T-helper 17 cell (primary cell): ENCODE data around the gene LIMS2. TPM values are rescaled to one million over a fixed set of nuclear protein-coding genes. Genes with fewer than 3 reads are reported as not detected.

Experiments used
- ATAC-seq: fragments of 150-1000 bp; cut with Tn5 transposase; 2 replicates; pipeline ENCODE4 v1.10.0; 2021; ENCODE audit warnings: mild to moderate bottlenecking, moderate library complexity
- DNase-seq, 3 donors: peaks; one replicate each; pipeline versions ENCODE4 v3.0.0 to v3.0.0-alpha.2; 2020 to 2021
- H3K9me3 ChIP-seq: one replicate; pipeline ENCODE4 v1.7.0; 2013; ENCODE audit warnings: low read length, mild to moderate bottlenecking; ENCODE audit not compliant: control insufficient read depth, poor library complexity, severe bottlenecking
- H3K27ac Mint-ChIP-seq: one replicate; pipeline ENCODE4 v1.8.0; 2022; ENCODE audit warnings: mild to moderate bottlenecking, moderate library complexity, mixed read lengths
- H3K27me3 Mint-ChIP-seq: one replicate; pipeline ENCODE4 v1.8.0; 2022; ENCODE audit warnings: mixed read lengths
- H3K36me3 Mint-ChIP-seq: one replicate; pipeline ENCODE4 v1.8.0; 2022; ENCODE audit warnings: low read depth, mixed read lengths
- H3K4me1 Mint-ChIP-seq: one replicate; pipeline ENCODE4 v1.8.0; 2022; ENCODE audit warnings: mild to moderate bottlenecking, mixed read lengths
- H3K4me3 Mint-ChIP-seq: one replicate; pipeline ENCODE4 v1.8.0; 2022; ENCODE audit warnings: mild to moderate bottlenecking, moderate library complexity, mixed read lengths
- total RNA-seq, 4 donors: library from RNA in 2 of 4; stranded (reverse) in 2 of 4; gene quantifications; one replicate each; pipeline ENCODE4 v1.2.3 and lab custom pipeline; 2022 to 2026

LIMS2 gene
- total RNA-seq, 2 donors from 2014 or later: 2.9 to 7.7 TPM

DNA sequence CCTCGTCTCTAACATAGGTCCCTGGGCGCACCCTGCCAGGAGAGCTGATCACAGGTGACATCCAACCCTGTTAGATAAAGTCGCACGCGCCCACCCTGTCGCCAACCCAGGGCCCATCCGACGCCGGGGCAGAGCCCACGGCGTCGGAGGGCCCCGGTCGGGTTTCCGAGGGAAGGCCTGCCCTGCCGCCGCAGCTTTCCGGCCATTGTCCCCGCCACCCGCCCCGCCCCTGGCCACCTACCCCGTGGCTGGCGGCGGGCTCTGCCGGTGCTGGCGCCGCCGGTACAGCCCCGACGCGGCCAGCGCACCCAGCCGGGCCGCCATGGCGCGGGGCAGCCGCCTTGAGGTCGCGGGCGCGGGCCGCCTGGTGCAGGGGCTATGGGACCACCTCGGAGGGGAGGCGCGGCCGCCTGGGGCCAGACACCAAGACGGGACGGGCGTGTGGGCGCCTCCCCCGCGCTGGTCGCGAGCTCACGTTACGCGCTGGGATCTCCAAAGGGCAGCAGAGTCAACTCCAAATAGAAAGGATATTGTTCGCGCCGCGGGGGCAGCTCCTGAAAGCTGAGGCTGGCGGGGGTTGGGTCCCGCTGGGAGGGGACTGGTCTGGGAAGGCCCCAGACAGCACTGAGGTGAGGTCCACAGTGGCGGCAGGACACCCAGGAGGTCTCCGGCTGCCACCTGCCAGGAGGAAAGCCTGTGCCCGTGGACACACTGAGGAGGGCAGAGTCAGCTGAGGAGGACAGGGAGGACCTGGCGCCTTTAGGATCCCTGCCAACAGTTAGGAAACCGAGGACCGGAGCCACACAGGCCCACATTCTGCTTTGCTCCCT, 11.1 kb downstream of the LIMS2 start:
- Mint-ChIP-seq H3K27me3 (peaks cover 71% of the 10 kb centered on the region), H3K36me3 (no peaks in the 10 kb centered on the region)

DNA sequence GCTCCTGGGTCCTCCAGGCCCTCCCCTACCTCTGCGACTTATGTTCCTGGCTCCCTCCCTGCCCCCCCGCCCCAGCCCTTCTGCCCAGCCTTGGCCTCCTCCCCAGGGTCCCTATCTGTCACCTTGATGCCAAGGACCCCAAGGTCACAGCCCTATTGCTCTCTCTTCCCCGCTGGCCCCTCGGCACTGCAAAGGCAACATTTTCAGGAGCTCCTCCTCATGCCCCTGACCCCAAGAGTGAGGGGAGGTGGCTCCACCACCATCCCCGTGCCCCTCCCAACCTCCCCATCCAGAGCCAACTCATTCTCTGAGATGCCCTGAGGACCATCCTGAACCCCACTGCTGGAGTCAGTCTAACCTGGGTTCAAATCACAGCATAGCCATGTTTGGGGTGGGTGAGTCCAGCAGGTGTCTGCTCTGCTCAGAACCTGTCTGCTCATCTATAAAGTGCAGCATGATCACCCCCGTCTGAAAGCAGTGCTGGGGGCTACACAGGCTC, 11.7 kb downstream of the LIMS2 start:
- ATAC-seq (no peak), DNase-seq (no peak)
- Mint-ChIP-seq H3K36me3 (no peaks in the 10 kb centered on the region), H3K27me3 (peaks cover 71% of the 10 kb centered on the region), H3K4me1 (no peaks in the 10 kb centered on the region), H3K27ac (no peak overlapping the region), H3K4me3 (no peak overlapping the region)
- no peaks in the 10 kb centered on the region for H3K9me3 ChIP-seq

More for the DNA sequence above, 11.1 kb downstream of the LIMS2 start:
- Mint-ChIP-seq H3K4me1 (no peaks in the 10 kb centered on the region), H3K27ac (no peak overlapping the region), H3K4me3 (no peak overlapping the region)
- DNase-seq (peak in 1 of 3 donors; percentile 6), ATAC-seq (no peak)
- H3K9me3 ChIP-seq: no peaks in the 10 kb centered on the region

DNA sequence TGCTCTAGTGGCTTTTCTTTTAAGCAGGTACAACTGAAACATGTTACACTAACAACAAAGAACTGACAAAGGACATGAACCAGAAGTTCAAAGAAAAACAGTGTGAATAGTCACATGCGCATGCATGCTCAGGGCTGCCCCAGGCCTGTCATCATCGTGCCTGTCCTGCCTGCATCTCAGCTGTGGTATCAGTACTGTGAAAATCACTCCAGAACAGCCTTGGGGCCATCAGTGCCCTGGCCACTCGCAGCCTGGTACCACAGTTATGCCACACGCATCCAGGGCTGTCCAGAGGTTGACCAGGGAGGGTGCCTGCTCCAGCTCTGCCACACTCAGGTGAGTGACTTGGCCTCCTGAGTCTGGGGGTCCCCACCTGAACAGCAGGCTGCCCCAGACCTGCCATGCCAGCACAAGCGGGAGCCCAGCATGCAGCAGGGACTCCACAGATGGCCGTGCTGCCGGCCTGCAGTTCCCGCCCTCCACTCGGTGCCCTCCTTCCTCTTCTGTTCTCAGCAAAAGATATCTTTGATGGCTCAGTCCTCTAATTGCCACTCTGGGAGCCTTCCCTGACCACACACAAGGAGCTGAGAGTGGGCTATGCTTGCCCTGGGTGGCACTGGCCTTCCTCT, 12.3 kb downstream of the LIMS2 start:
- Mint-ChIP-seq H3K36me3 (no peaks in the 10 kb centered on the region), H3K4me1 (no peaks in the 10 kb centered on the region), H3K27ac (no peak overlapping the region), H3K4me3 (no peak overlapping the region), H3K27me3 (peaks cover 72% of the 10 kb centered on the region)
- ATAC-seq (no peak), DNase-seq (peak in 1 of 3 donors; percentile 6)
- no peaks in the 10 kb centered on the region for H3K9me3 ChIP-seq

DNA sequence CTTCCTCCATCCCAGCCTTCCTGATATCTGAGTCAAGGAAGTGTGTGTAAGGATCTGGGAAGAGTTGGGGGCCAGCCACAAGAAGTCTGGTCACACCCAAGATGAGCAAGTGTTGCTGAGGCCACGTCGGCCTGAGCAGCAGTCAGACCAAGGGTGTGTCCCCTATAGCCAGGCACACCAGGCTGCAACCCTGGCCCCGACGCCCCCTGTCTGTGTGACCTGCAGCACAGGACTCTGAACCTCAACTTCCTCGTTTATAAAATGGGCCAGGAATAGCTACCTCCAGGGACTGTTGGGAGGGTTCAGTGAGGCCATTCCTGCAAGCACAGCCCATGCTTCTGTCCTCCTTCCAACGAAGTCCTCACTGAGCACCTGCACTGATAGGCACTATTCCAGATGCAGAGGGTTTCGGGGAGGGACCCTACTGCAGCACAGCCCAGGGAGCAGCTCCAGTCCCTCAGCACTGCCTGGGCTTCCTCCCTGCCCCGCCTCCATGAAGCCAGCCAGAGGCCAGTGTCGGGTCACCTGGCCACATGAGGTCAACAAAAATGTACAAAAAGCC, 13.3 kb downstream of the LIMS2 start:
- Mint-ChIP-seq H3K36me3 (no peaks in the 10 kb centered on the region), H3K4me3 (no peak overlapping the region), H3K27ac (no peak overlapping the region), H3K27me3 (peaks cover 78% of the 10 kb centered on the region), H3K4me1 (no peaks in the 10 kb centered on the region)
- no peaks in the 10 kb centered on the region for H3K9me3 ChIP-seq
- DNase-seq (peak in 1 of 3 donors; percentile 7), ATAC-seq (no peak)

DNA sequence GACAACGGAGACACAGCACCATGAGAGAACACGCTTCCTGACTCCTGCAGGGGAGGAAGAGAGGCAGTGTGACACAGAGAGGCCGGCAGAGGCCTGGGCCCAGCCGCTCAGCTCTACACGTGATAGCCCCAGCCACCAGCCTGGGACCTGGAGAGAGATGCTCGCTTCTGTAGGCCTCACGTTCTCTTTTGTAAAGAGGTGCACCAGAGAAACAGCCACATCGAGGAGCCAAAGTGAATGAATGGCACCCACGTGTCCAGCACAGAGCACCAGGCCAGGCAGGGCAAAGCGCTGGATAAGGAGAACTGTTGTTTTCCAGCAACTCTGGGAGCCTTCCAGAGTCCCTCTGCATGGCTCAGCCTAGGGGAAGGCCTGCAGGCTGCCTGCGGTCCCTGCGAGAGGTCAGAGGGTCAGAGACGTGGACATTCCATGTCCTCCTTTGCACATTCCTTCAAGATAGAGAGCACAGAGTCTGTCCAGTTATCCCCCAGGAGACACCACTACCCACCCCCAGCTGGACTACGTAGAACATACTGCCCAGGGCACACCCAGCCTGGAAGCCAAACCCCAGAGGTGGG, 14.2 kb downstream of the LIMS2 start:
- no peak overlapping the region for H3K27ac Mint-ChIP-seq
- no peak overlapping the region for H3K4me3 Mint-ChIP-seq
- H3K4me1 Mint-ChIP-seq: no peaks in the 10 kb centered on the region
- DNase-seq: no peak
- no peak for ATAC-seq
- H3K9me3 ChIP-seq: no peaks in the 10 kb centered on the region
- peaks cover 69% of the 10 kb centered on the region for H3K27me3 Mint-ChIP-seq
- H3K36me3 Mint-ChIP-seq: no peaks in the 10 kb centered on the region

DNA sequence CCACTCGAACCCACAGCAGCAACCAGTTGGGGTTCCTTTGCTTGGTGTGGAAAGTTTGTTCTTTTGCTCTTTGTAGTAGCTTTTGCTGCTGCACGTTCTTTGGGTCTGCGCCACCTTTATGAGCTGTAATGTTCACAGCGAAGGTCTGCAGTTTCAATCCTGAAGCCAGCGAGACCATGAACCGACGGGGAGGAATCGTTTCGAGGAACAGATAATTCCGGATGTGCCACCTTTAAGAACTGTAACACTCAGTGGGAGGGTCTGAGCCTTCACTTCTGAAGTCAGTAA, 15.1 kb downstream of the LIMS2 start:
- ATAC-seq: no peak
- Mint-ChIP-seq H3K36me3 (no peaks in the 10 kb centered on the region), H3K4me3 (no peak overlapping the region), H3K27ac (no peak overlapping the region), H3K4me1 (no peaks in the 10 kb centered on the region), H3K27me3 (peaks cover 60% of the 10 kb centered on the region)
- no peak for DNase-seq
- H3K9me3 ChIP-seq: no peaks in the 10 kb centered on the region

DNA sequence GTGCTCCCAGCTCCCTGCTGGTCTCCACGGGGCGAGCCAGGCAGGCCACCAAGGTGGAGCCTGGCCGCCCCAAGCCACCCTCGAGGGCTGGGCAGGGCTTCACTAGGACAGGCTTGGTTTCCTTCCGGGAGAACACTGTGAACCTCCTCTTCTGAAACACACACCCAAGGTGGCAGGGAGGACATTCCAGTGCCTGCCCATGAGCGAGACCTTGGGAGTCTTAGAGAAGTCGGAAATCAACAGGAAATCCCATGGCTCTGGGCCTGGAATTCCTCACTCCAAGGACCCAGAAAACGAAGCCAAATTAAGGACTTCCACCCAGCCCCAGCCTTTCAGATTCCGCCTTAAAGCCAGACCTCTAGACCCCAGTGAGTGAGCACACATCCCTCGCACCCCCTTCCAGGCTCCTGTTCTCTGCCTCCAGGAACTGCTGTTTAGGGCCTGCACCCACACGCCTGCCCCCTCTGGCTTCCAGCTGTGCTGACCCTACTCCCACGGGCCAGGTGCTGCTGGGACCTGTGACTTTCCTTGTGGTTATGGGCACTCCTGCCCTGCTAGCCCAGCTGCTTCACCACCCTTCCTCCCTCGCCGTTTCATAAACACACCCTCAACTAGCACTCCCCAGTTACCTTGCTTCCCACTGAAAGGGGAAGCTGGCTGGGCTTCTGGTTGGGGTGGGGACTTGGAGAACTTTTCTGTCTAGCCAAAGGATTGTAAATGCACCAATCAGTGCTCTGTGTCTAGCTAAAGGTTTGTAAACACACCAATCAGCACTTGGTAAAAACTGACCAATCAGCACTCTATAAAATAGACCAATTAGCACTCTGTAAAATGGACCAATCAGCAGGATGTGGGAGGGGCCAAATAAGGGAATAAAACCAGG, 15.7 kb downstream of the LIMS2 start:
- no peak overlapping the region for H3K4me3 Mint-ChIP-seq
- H3K27me3 Mint-ChIP-seq: peaks cover 58% of the 10 kb centered on the region
- H3K9me3 ChIP-seq: no peaks in the 10 kb centered on the region
- DNase-seq: no peak
- no peaks in the 10 kb centered on the region for H3K4me1 Mint-ChIP-seq
- no peak for ATAC-seq
- H3K36me3 Mint-ChIP-seq: no peaks in the 10 kb centered on the region
- no peak overlapping the region for H3K27ac Mint-ChIP-seq

DNA sequence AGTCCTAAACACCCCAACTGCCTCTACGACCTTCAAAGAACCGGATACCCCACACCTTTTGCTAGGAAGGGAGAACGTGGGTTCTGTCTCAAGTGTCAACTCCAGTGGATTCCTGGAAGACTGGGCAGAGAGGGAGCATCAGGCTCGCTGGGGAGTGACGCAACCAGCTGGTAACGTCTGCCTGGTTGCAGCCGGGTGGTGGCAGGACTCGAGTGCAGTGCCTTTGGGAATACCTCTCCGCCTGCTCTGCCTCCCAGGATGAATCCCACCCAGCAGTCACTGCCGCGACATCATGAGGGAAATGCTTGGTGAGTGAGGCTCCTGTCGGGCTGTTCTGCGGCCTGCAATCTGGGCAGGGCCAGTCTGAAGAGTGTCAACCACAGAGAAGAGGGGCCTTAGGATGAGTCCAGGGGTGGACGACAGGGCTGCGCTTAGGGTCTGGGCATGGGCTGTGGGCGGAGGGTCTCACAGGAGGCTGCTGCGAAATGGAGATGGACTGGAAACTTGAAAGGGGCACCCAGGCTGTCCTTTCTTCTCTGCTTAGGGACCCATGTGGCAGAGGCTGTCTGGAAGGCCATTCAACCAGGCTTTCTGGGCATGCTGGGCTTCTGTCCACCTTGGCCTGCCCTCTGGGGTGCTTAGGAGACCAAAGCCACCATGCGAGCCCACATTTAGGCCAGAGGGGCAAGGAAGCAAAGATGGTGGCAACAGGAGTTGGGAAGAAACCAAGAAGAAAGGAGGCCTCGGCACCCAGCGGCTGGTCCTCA, 16.5 kb downstream of the LIMS2 start:
- H3K27me3 Mint-ChIP-seq: peaks cover 57% of the 10 kb centered on the region
- peaks cover 1% of the 10 kb centered on the region for H3K36me3 Mint-ChIP-seq
- no peak for ATAC-seq
- H3K4me1 Mint-ChIP-seq: no peaks in the 10 kb centered on the region
- no peak for DNase-seq
- no peak overlapping the region for H3K4me3 Mint-ChIP-seq
- no peaks in the 10 kb centered on the region for H3K9me3 ChIP-seq
- no peak overlapping the region for H3K27ac Mint-ChIP-seq

DNA sequence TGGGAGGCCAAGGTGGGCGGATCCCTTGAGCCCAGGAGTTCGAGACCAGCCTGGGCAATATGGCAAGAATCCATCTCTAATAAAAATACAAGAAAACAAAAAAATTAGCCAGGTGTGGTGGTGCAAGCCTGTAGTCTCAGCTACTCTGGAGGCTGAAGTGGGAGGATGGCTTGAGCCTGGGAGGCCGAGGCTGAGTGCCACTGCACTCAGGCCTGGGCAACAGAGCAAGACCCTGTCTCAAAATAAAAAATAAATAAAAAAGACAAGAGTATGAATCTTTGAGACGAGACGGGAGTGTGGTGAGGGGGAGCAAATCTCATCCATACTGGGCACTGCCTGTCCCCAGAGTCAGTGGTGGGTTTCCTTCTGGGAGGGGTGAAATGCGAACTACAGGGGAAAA, 17.2 kb downstream of the LIMS2 start:
- no peaks in the 10 kb centered on the region for H3K9me3 ChIP-seq
- no peak for DNase-seq
- Mint-ChIP-seq H3K27me3 (peaks cover 55% of the 10 kb centered on the region), H3K4me3 (no peak overlapping the region), H3K4me1 (no peaks in the 10 kb centered on the region), H3K27ac (no peak overlapping the region), H3K36me3 (peaks cover 3% of the 10 kb centered on the region)
- no peak for ATAC-seq

DNA sequence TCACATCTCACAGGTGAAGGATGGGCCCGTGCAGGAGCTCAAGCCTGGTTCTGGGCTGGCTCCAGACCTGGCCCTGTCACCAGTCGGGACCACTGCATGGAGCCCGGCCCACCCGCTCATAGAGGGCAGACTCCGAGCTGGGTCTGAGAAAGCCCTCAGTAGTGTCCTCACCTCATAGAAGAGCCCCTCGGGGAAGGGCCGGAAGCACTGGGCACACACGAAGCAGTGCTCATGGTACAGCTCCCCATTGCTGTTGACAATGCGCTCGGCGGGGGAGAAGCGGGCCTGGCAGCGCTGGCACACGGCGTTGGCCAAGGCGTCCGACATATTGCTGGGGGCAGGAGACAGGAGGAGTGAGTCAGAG, 18.1 kb downstream of the LIMS2 start:
- H3K27me3 Mint-ChIP-seq: peaks cover 53% of the 10 kb centered on the region
- DNase-seq: no peak
- no peak overlapping the region for H3K27ac Mint-ChIP-seq
- H3K9me3 ChIP-seq: no peaks in the 10 kb centered on the region
- ATAC-seq: no peak
- H3K36me3 Mint-ChIP-seq: peaks cover 3% of the 10 kb centered on the region
- no peak overlapping the region for H3K4me3 Mint-ChIP-seq
- H3K4me1 Mint-ChIP-seq: no peaks in the 10 kb centered on the region

DNA sequence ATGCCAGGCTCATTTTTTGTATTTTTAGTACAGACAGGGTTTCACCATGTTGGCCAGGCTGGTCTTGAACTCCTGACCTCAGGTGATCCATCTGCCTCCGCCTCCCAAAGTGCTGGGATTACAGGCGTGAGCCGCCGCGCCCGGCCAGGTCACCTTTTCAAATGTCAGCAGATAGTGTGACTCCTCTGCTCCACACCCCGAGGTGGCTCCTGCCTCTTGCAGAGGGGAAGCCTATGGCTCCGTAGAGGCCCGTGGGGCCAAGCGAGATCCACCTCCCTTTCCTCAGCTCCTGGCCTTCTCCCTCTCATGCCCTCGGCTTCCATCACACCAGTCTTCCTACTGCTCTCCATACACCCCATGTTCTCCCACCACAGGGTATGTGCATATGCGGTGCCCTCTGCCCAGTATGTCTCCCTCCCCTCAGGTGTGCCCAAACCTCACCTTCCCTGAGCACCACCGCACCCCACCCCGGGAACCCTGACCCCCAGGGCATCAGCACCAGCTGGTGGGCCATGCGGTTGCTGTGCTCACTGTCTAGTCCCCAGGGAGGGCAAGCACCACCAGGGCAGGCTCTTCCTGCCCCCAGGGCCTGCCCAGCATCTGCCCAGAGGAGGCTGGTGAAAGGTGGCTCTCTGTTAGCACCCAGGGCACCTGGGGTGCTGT, 18.6 kb downstream of the LIMS2 start:
- ATAC-seq: no peak
- no peak overlapping the region for H3K27ac Mint-ChIP-seq
- H3K4me1 Mint-ChIP-seq: no peaks in the 10 kb centered on the region
- DNase-seq: no peak
- peaks cover 3% of the 10 kb centered on the region for H3K36me3 Mint-ChIP-seq
- H3K9me3 ChIP-seq: no peaks in the 10 kb centered on the region
- no peak overlapping the region for H3K4me3 Mint-ChIP-seq
- H3K27me3 Mint-ChIP-seq: peaks cover 48% of the 10 kb centered on the region
